ENCODE measurements around the gene INSR. TPM values are rescaled to one million over a fixed set of nuclear protein-coding genes. Genes with fewer than 3 reads are reported as not detected.

INSR gene
- total and polyA plus RNA-seq, 2 donors (not counting 3 experiments of a cell fraction or from before 2014, with no cell fraction given): 4.9 to 19.5 TPM

DNA sequence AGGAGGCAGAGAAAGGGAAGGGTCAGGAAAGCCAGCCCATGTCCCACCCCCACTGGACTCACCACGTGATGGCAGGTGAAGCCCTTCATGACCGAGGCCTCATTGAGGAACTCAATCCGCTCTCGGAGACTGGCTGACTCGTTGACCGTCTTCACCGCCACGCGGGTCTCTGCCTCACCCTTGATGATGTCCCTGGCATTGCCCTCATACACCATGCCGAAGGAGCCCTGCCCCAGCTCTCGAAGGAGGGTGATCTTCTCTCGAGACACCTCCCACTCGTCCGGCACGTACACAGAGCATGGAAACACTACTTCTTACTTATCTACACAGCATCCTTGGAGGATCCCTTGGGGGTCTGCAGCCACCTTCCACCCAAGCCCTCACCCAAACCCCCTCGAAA is 169.0 kb downstream of the INSR start:
- Histone ChIP-seq H3K27me3 (ENCODE audit: control insufficient read depth in 2 of 2, insufficient read depth in 2 of 2, low read length in 2 of 2) (no peaks in the 10 kb centered on the region), H4K20me1 (replicated peaks; ENCODE audit: control insufficient read depth, extremely low read depth, insufficient read depth, low read length) (no peaks in the 10 kb centered on the region), H3K36me3 (ENCODE audit: control insufficient read depth in 2 of 2, extremely low read depth in 1 of 2, insufficient read depth in 2 of 2, low read length in 2 of 2) (peaks cover 0 to 12% of the 10 kb centered on the region in 2 experiments), H3K9me1 (replicated peaks; ENCODE audit: control insufficient read depth, extremely low read depth, insufficient read depth, low read length) (no peaks in the 10 kb centered on the region), H3K4me3 (replicated peaks in 1 of 3; ENCODE audit: insufficient read depth in 1 of 3, low read depth in 1 of 3, low read length in 3 of 3) (no peak overlapping the region), H3K4me2 (ENCODE audit: insufficient read depth, low read length) (no peak overlapping the region), H3K27ac (ENCODE audit: insufficient read depth, low read depth, low read length) (no peak overlapping the region), H3K9ac (replicated peaks; ENCODE audit: extremely low read depth, insufficient read depth, low read length) (no peak overlapping the region), H3K9me3 (replicated peaks; ENCODE audit: control insufficient read depth, insufficient read depth, low read length) (no peaks in the 10 kb centered on the region), H3K4me1 (ENCODE audit: control insufficient read depth, extremely low read depth, insufficient read depth, low read length) (peaks cover 12% of the 10 kb centered on the region), H3K79me2 (ENCODE audit: control insufficient read depth, insufficient read depth, low read length) (no peaks in the 10 kb centered on the region), H2AFZ (ENCODE audit: low read depth, low read length) (no peak overlapping the region)
- ChIA-PET POLR2A (no interaction called here), CTCF (no interaction called here)
- FAIRE-seq (no peak), DNase-seq (ENCODE audit: low read depth, low spot score) (no peak)
- intact Hi-C loops (cut with micrococcal nuclease): no loop called here
- TF ChIP-seq, protein P1, sequence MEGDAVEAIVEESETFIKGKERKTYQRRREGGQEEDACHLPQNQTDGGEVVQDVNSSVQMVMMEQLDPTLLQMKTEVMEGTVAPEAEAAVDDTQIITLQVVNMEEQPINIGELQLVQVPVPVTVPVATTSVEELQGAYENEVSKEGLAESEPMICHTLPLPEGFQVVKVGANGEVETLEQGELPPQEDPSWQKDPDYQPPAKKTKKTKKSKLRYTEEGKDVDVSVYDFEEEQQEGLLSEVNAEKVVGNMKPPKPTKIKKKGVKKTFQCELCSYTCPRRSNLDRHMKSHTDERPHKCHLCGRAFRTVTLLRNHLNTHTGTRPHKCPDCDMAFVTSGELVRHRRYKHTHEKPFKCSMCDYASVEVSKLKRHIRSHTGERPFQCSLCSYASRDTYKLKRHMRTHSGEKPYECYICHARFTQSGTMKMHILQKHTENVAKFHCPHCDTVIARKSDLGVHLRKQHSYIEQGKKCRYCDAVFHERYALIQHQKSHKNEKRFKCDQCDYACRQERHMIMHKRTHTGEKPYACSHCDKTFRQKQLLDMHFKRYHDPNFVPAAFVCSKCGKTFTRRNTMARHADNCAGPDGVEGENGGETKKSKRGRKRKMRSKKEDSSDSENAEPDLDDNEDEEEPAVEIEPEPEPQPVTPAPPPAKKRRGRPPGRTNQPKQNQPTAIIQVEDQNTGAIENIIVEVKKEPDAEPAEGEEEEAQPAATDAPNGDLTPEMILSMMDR (IDR thresholded peaks at IDR 0.05; ENCODE audit: extremely low read depth in 1 of 2, insufficient read depth in 1 of 2, low read depth in 1 of 2, low read length in 2 of 2): no peak
- TF ChIP-seq MYC (IDR thresholded peaks at IDR 0.05; ENCODE audit: low read depth, low read length) (no peak), POLR2AphosphoS5 (IDR thresholded peaks at IDR 0.05; ENCODE audit: insufficient read depth, low read depth, low read length) (no peak), FOS (IDR thresholded peaks at IDR 0.05; ENCODE audit: borderline replicate concordance, insufficient read depth, low read length) (no peak), POLR2A (IDR thresholded peaks at IDR 0.05; ENCODE audit: low read depth, low read length) (no peak), JUN (IDR thresholded peaks at IDR 0.05; ENCODE audit: borderline replicate concordance, insufficient read depth, insufficient read length, low read depth) (no peak), EZH2 (IDR thresholded peaks at IDR 0.05; ENCODE audit: borderline replicate concordance, low read depth, low read length, severe bottlenecking) (no peak), GATA2 (IDR thresholded peaks at IDR 0.05; ENCODE audit: insufficient read depth, insufficient read length, low read depth, low read length) (no peak)
- TF ChIP-seq, protein P2, sequence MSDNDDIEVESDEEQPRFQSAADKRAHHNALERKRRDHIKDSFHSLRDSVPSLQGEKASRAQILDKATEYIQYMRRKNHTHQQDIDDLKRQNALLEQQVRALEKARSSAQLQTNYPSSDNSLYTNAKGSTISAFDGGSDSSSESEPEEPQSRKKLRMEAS (IDR thresholded peaks at IDR 0.05; ENCODE audit: insufficient read depth, insufficient read length): no peak
- BruUV-seq (replicated peaks): no TSS peak
- dilution Hi-C loops (cut with MboI; ENCODE audit: extremely low pct_ligation_motif_present, low sequenced_read_pairs): no loop called here

Measured in endothelial cell of umbilical vein (primary cell).